LNCaP clone FGC (cell line): ENCODE measurements around the gene RAB30.
A peak's percentile ranks its signal among the peaks of the same experiment; 100 is the strongest.

Experiments
- DNase-seq: peaks from one replicate; pipeline ENCODE4 v3.0.0-alpha.2; 2011; ENCODE audit warnings: low read depth
- H3K4me3 ChIP-seq: 2 replicates; pipeline ENCODE4 v1.5.1; 2011; ENCODE audit warnings: mild to moderate bottlenecking, low read depth, low read length, control low read depth
- TF ChIP-seq, protein P1 (sequence below): IDR thresholded peaks from 2 replicates; pipeline ENCODE4 v1.5.1; 2012; ENCODE audit warnings: mild to moderate bottlenecking; ENCODE audit not compliant: control insufficient read depth, insufficient read depth; ENCODE audit errors: extremely low read depth

The RAB30 gene

DNA sequence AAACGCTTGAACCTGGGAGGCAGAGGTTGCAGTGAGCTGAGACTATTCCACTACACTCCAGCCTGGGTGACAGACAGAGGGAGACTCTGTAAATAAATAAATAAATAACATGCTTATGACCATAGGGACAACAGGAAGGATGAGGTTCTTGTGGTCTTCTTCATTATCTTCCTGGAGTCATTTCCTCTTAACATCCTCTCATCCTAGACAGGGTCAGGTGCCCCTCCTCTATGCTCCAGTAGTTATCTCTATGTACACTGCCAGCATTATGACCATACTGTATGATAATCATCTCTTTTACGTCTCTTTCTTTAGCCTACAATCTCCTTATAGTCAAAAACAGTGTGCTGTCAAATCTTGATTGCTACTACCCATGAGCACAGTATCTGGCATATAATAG is 17.7 kb downstream of the RAB30 start:
- H3K4me3 ChIP-seq = no peak overlapping the region
- no peak for DNase-seq
- TF ChIP-seq, protein P1, sequence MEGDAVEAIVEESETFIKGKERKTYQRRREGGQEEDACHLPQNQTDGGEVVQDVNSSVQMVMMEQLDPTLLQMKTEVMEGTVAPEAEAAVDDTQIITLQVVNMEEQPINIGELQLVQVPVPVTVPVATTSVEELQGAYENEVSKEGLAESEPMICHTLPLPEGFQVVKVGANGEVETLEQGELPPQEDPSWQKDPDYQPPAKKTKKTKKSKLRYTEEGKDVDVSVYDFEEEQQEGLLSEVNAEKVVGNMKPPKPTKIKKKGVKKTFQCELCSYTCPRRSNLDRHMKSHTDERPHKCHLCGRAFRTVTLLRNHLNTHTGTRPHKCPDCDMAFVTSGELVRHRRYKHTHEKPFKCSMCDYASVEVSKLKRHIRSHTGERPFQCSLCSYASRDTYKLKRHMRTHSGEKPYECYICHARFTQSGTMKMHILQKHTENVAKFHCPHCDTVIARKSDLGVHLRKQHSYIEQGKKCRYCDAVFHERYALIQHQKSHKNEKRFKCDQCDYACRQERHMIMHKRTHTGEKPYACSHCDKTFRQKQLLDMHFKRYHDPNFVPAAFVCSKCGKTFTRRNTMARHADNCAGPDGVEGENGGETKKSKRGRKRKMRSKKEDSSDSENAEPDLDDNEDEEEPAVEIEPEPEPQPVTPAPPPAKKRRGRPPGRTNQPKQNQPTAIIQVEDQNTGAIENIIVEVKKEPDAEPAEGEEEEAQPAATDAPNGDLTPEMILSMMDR = no peak

DNA sequence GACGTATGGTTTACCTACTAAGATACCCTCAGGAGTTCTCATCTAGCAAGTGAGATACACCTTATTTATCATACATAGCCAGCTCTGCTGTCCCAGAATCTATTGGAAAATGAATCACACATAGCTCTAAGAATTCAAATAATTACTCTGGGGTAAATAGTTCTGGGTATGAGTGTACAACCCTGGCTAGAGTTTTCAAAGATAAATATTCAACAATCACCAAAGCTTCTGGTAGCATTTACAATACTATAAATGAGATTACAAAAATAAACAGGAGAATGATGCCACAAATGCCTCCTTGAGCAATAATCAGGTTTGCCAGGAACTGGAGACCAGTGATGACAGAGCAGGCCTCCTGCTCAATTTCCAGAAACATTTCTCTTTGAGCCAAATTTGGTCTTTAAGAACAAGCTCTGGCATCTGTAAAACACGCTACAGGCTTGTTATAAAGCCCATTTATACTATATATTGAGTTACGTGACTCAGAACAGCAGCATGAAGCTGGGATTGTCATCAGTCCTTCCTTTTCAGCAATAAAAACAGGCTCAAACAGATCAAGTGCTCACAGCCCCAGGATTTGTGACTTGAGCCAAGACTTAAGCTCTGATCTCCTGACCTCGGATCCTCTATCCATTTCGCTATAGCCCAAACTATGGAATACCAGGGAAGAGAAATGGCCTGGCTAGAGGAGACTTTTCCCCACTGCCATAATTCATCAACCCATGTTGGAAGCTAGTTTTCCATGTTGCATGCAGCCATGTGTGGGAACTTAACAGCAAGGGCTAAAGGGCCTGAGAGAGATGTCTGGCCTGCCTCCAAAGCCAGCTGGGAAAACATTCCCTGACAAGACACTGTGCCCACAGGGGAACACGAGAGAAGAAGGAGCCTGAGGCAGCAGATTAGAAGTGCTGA is 19.7 kb downstream of the RAB30 start:
- no peak overlapping the region for H3K4me3 ChIP-seq
- TF ChIP-seq, protein P1 = no peak
- DNase-seq = peak; percentile 82

DNA sequence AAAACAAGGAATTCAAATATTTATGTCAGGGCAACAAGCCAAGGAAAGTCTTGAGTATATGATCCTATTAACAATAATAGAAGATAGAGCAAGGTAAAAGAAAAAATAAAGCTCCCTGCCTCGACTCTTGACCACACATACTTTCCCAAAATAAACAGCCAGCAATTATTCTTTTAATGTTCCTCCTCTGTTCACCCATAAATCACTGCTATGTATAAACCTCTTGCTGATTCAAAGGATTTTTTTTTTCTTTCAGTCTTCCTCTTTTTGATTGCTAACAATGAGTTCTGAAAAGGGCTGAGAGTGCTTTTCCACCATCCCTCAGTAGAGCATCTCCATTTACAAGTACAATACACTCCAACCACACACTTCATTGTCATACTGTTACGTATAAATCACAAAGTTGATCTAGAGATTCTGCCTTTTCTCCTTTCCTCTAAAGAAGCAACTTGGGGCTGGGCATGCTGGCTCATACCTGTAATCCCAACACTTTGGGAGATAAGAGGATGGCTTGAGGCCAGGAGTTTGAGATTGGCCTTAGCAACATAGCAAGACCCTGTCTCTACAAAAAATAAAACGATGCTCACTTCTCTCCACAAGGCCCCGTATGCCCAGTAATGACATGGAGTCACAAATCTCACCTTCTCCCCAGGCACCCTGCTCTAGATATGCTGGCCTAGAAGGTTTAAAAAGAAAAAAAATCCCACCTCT is 24.0 kb downstream of the RAB30 start:
- TF ChIP-seq, protein P1 = no peak
- DNase-seq = no peak
- H3K4me3 ChIP-seq = no peak overlapping the region

DNA sequence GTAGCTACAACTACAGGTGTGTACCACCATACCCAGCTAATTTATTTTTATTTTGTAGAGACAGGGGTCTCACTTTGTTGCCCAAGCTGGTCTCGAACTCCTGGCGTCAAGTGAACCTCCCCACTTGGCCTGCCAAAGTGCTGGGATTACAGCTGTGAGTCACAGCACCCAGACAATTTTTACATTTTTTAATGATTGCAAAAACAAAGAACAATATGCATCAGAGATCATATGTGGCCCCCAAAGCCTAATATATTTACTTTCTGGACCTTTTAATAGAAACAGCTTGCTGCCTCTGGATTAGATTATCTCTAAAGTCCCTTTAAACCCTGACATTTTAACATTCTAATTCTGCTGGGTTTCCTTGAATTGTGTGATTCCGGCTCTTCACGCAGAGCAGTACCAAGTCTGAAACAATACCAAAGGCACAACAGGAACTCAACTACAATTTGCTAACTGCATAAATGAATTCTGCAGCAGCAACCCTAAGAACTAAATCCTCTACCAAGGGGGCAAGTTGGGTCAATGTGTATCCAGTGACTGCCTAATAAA is 25.0 kb downstream of the RAB30 start:
- TF ChIP-seq, protein P1 = no peak
- no peak overlapping the region for H3K4me3 ChIP-seq
- DNase-seq = no peak

DNA sequence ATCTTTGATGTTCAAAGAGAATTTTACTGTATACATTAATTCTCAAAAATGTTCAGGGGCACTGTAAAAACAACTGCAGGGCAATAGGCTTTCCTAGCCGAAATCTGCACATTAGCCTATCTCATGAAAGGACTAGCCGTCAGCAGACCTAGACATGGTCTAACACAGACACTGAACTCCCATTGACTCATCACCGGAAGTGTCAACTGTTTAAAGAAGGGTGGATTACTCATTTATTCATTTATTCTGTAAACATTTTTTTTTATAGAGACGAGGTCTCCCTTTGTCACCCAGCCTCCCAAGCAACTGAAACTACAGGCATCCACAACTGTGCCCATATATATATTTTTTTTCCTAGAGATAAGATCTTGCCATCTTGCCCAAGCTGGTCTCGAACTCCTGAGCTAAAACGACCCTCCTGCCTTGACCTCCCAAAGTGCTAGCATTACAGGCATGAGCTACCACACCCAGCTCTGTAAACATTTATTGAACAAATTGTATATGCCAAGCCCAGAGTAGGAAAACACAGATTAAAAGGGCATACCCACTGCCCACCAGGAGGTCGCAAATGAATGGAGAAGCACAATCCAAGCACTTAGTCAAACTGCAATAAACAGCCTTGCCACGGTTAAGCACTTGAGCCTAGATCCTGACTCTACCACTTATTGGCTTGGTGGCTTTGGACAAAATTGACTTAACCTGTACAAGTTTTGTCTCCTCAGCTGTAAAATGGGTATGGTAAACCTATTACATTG is 26.6 kb downstream of the RAB30 start:
- TF ChIP-seq, protein P1 = no peak

DNA sequence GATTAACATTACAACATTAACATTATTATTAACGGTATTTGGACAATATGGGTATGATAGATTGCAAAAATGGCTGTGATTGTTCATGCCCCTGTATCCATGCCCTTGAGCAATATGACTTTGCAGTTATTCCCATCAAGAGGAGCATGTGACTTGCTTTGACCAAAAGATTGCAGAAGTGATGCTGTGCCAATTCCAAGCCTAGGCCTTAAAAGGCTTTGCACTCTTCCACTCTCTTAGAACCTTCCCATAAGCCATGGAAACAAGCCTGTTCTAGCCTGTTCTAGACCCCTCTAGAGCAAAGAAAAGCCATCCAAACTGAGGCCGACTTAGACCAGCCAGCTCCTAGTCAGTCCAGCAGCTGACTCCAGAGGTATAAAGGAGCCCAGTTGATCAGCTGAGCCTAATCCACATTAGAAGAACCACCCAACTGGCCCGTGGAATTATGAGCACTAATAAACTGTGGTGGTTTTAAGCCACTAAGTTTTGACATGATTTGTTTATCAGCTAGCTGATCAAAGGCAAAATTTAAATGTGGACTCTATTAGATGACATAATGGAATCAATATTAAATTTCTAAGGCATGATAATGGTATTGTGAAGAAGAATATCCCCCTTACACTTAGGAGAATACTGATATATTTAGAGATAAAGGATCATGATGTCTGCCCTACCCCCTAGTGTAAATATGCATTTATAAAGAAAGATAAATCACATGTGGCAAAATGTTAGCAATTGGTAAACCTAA is 28.6 kb downstream of the RAB30 start:
- no peak for DNase-seq
- TF ChIP-seq, protein P1 = no peak
- H3K4me3 ChIP-seq = no peak overlapping the region

More for the DNA sequence above, 26.6 kb downstream of the RAB30 start:
- no peak overlapping the region for H3K4me3 ChIP-seq
- no peak for DNase-seq
